Activated B cell treated with CpG ODN at 0.5 μM for 24 hours (primary cell): ENCODE results near the gene ZNF84. TPM values are rescaled to one million over a fixed set of nuclear protein-coding genes. Genes with fewer than 3 reads are reported as not detected.

Experiments used
- ATAC-seq: fragments of 200-7000 bp; cut with Tn5 transposase; one replicate; pipeline ENCODE4 v1.10.0; 2021; ENCODE audit warnings: low read depth, mild to moderate bottlenecking, moderate library complexity
- CTCF ChIA-PET: fragments of 350-600 bp; sonication (Branson Sonifier 250); formaldehyde crosslinking; loops from one replicate; lab custom pipeline; 2021; ENCODE audit warnings: antibody characterized with exemption; lab: Charles Lee
- POLR2A ChIA-PET: fragments of 350-600 bp; sonication (Branson Sonifier 250); formaldehyde crosslinking; loops from one replicate; lab custom pipeline; 2021; ENCODE audit warnings: antibody characterized with exemption; lab: Charles Lee
- DNase-seq: peaks from one replicate; pipeline ENCODE4 v3.0.0; 2022
- H3K27ac Mint-ChIP-seq: one replicate; pipeline ENCODE4 v1.8.0; 2020; ENCODE audit warnings: mixed read lengths
- H3K27me3 Mint-ChIP-seq: one replicate; pipeline ENCODE4 v1.8.0; 2021; ENCODE audit warnings: mixed read lengths
- H3K36me3 Mint-ChIP-seq: one replicate; pipeline ENCODE4 v1.8.0; 2021; ENCODE audit warnings: low read depth, mixed read lengths
- H3K4me1 Mint-ChIP-seq: one replicate; pipeline ENCODE4 v1.8.0; 2021; ENCODE audit warnings: mixed read lengths
- H3K4me3 Mint-ChIP-seq: one replicate; pipeline ENCODE4 v1.8.0; 2020; ENCODE audit warnings: mild to moderate bottlenecking, mixed read lengths
- H3K9me3 Mint-ChIP-seq: one replicate; pipeline ENCODE4 v1.8.0; 2020; ENCODE audit warnings: mixed read lengths
- intact Hi-C: fragments of 100-400 bp; cut with micrococcal nuclease; formaldehyde crosslinking; loops from one replicate; pipeline ENCODE4 v1.15.1; 2024
- total RNA-seq: library from RNA; stranded (reverse); gene quantifications from 2 replicates; pipeline ENCODE4 v1.2.3, GENCODE V29; 2022
- TF ChIP-seq, protein P1 (sequence below): fragments of 200-600 bp; IDR thresholded peaks from one replicate; pipeline ENCODE4 v1.8.0; 2022; ENCODE audit warnings: antibody characterized with exemption, mild to moderate bottlenecking

The ZNF84 gene
- total RNA-seq, 1 donor from 2014 or later = 41.1 TPM

DNA sequence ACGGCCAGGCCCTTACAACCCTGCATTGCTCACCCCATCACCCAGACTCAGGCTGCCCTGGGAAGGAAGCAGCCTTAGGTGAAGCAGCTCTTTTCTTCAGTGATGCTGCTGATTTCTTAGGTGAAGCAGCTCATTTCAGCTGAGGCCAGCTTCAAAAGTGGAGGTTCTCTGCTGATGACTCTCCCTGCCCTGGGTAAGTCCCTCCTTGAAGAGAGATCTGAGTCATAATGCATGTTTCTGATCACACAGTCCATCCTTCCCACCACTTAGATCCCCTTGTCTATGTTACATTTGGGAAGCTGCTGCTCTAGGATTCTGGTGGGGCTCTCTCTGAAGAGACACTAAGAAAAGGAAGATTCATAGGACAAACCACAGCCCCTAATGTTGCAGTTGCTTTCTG lies 26.2 kb downstream of the ZNF84 start:
- POLR2A ChIA-PET = no interaction called here
- Mint-ChIP-seq H3K36me3 (peaks cover 47% of the 10 kb centered on the region), H3K4me1 (no peaks in the 10 kb centered on the region), H3K9me3 (peaks cover 45% of the 10 kb centered on the region), H3K27ac (no peak overlapping the region), H3K27me3 (no peaks in the 10 kb centered on the region), H3K4me3 (no peak overlapping the region)
- intact Hi-C loops = no loop called here
- no peak for ATAC-seq
- DNase-seq = no peak
- TF ChIP-seq, protein P1, sequence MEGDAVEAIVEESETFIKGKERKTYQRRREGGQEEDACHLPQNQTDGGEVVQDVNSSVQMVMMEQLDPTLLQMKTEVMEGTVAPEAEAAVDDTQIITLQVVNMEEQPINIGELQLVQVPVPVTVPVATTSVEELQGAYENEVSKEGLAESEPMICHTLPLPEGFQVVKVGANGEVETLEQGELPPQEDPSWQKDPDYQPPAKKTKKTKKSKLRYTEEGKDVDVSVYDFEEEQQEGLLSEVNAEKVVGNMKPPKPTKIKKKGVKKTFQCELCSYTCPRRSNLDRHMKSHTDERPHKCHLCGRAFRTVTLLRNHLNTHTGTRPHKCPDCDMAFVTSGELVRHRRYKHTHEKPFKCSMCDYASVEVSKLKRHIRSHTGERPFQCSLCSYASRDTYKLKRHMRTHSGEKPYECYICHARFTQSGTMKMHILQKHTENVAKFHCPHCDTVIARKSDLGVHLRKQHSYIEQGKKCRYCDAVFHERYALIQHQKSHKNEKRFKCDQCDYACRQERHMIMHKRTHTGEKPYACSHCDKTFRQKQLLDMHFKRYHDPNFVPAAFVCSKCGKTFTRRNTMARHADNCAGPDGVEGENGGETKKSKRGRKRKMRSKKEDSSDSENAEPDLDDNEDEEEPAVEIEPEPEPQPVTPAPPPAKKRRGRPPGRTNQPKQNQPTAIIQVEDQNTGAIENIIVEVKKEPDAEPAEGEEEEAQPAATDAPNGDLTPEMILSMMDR = no peak
- CTCF ChIA-PET = no interaction called here

DNA sequence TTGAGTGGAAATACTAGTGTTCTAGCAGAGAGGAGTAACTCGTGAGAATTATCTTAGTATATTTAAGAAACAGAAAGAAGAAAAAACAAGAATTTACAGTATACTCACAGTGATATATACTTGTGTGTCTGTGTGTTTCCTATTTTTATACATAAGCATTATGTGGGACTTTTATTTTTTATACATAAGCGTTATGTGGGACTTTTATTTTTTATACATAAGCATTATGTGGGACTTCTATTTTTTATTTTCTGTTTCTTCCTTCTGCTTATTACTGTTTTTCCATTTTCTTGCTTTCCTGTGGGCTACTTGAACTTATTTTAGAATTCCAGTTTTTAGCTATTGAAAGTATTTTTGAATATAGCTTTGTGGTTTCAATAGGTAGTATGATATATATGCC lies 36.5 kb downstream of the ZNF84 start:
- no peak overlapping the region for H3K27ac Mint-ChIP-seq
- no peak overlapping the region for H3K4me3 Mint-ChIP-seq
- H3K36me3 Mint-ChIP-seq = peaks cover 18% of the 10 kb centered on the region
- ATAC-seq (no peak), DNase-seq (no peak)
- ChIA-PET POLR2A (no interaction called here), CTCF (no interaction called here)
- TF ChIP-seq, protein P1 = no peak
- intact Hi-C loops = no loop called here
- no peaks in the 10 kb centered on the region for H3K4me1 Mint-ChIP-seq
- H3K9me3 Mint-ChIP-seq = peaks cover 42% of the 10 kb centered on the region
- no peaks in the 10 kb centered on the region for H3K27me3 Mint-ChIP-seq

DNA sequence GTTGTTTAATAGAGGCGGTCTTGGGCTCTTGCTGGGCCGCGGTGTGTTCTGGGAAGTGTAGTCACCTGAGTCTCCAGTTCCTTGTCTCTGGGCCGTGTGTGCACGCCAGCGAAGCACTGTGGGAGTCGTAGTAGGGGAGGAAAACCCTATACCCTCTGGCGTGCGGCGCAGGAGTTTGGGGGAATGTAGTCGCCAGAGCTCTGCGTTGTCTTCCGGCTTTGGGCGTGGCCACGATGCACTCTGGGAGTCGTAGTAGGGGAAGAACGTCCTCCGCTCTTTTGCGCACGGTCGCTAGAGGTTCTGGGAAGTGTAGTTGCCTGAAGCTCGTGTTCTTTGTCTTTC lies 42.7 kb downstream of the ZNF84 start:
- CTCF ChIA-PET = interaction anchor here (2.5 kb wide), 1 partner anchor 101 kb away, joined by 11 read pairs; the partner anchor contains the start of gene ZNF268
- DNase-seq = peak; percentile 88
- intact Hi-C loops = loop anchor here (1.0 to 2.0 kb wide), 10 partner anchors 43 to 318 kb away; partner anchors contain the start of genes CHFR, ZNF10, ZNF26 and ZNF268
- TF ChIP-seq, protein P1 = no peak
- peak; percentile 79 for ATAC-seq
- Mint-ChIP-seq H3K27me3 (no peaks in the 10 kb centered on the region), H3K4me3 (no peak overlapping the region), H3K9me3 (peaks cover 31% of the 10 kb centered on the region), H3K4me1 (peaks cover 12% of the 10 kb centered on the region), H3K27ac (no peak overlapping the region), H3K36me3 (peaks cover 42% of the 10 kb centered on the region)
- POLR2A ChIA-PET = interaction anchor here (1.1 to 3.0 kb wide), 8 partner anchors 42 to 251 kb away, joined by 5 to 62 read pairs (median 18); partner anchors contain the start of genes CHFR, GOLGA3, ZNF10 and ZNF26

DNA sequence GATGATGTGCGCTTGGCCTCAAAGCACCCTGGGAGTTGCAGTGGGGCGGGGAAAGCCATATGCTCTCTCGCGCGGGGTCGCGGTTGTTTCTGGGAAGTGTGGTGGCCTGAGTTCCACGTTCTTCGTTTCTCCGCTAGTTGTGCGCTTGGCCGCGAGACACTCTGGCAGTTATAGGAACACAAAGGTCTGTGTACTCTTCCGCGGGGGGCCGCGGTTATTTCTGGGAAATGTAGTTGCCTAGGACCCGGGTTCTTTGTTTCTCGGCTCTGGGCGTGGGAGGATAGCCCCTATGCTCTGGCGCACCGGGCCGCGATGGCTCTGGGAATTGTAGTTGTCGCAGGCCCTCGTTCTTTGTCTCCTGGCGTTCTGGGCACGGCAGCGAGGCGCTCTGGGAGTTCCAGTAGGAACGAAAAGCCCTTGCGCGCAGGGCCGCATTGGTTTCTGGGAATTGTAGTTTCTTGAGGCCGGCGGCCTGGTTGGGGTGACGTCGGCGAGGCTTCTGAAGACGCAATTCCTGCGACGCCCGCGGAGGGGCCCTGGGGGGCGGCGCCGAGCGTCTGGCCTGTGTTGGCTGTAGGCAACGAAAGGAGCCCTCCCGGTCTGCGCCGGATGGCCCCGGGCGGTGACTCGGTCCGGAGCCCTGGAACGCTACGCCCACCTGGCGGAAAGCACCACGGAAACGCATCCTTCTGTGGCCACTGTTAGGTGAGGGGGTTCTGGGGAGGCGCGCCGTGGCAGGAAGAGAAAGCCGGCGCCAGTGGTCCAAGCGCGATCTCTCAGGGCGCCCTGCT lies 43.3 kb downstream of the ZNF84 start, which contains the start of gene ZNF140:
TSS of gene ZNF140 (plus strand) at position 556 of the 791 bp plus-strand sequence. CDS start 398 bp downstream, outside the sequence.
- DNase-seq (peak; percentile 90), ATAC-seq (peak; percentile 65)
- ChIA-PET CTCF (interaction anchor here (2.5 kb wide), 1 partner anchor 101 kb away, joined by 11 read pairs; the partner anchor contains the start of gene ZNF268), POLR2A (interaction anchor here (0.7 to 3.0 kb wide), 10 partner anchors 43 to 252 kb away, joined by 3 to 62 read pairs (median 12); partner anchors contain the start of genes CHFR, GOLGA3, ZNF10 and ZNF26)
- H3K4me1 Mint-ChIP-seq = peaks cover 12% of the 10 kb centered on the region
- TF ChIP-seq, protein P1 = no peak
- intact Hi-C loops = loop anchor here (1.0 to 2.0 kb wide), 10 partner anchors 43 to 318 kb away; partner anchors contain the start of genes CHFR, ZNF10, ZNF26 and ZNF268
- peaks cover 31% of the 10 kb centered on the region for H3K9me3 Mint-ChIP-seq
- no peak within 1 kb of the TSS for H3K27ac Mint-ChIP-seq
- H3K4me3 Mint-ChIP-seq = no peak within 1 kb of the TSS
- H3K27me3 Mint-ChIP-seq = no peaks in the 10 kb centered on the region
- peaks cover 46% of the 10 kb centered on the region for H3K36me3 Mint-ChIP-seq
